HG02623 (cell line): ENCODE measurements around the gene CDC34.
A peak's percentile ranks its signal among the peaks of the same experiment; 100 is the strongest.
"Not testable (repeated sequence)": the region's sequence is repeated elsewhere in the genome, so short reads cannot be mapped to it uniquely, and the experiment has no call there.

Experiments
- ATAC-seq: cut with Tn5 transposase; IDR thresholded peaks from one replicate; pipeline ENCODE4 v1.9.1; 2021; ENCODE audit warnings: moderate library complexity; ENCODE audit not compliant: unreplicated experiment

CDC34 gene

GRCh38 chr19:572743-573518, 41.4 kb downstream of the CDC34 start:
- peak; percentile 2 for ATAC-seq

- ATAC-seq, result no peak
These were observed 41.9 kb downstream of the CDC34 start for GRCh38 chr19:573519-573825.

GRCh38 chr19:574658-575526, 43.3 kb downstream of the CDC34 start:
- ATAC-seq, result no peak

- no peak for ATAC-seq
These were observed 44.3 kb downstream of the CDC34 start for GRCh38 chr19:575527-576506.

GRCh38 chr19:576768-577438, 45.3 kb downstream of the CDC34 start:
- no peak for ATAC-seq

- ATAC-seq, result no peak
These were observed 46.2 kb downstream of the CDC34 start for GRCh38 chr19:577439-578392.

GRCh38 chr19:579111-579841, 47.7 kb downstream of the CDC34 start:
- no peak for ATAC-seq

- ATAC-seq, result no peak
These were observed 48.2 kb downstream of the CDC34 start for GRCh38 chr19:579842-580155.

- no peak for ATAC-seq
These were observed 48.8 kb downstream of the CDC34 start for GRCh38 chr19:580274-580835.

GRCh38 chr19:581399-582111, 50.0 kb downstream of the CDC34 start:
- ATAC-seq, result no peak

- ATAC-seq, result no peak
These were observed 51.1 kb downstream of the CDC34 start for GRCh38 chr19:582497-583197.

- ATAC-seq, result no peak
These were observed 51.8 kb downstream of the CDC34 start for GRCh38 chr19:583198-583967.

GRCh38 chr19:583968-584239, 52.3 kb downstream of the CDC34 start:
- no peak for ATAC-seq

- no peak for ATAC-seq
These were observed 52.9 kb downstream of the CDC34 start for GRCh38 chr19:584240-585001.

GRCh38 chr19:585146-585545, 53.6 kb downstream of the CDC34 start:
- ATAC-seq, result not testable (repeated sequence)

- no peak for ATAC-seq
These were observed 54.1 kb downstream of the CDC34 start for GRCh38 chr19:585551-586110.
